Embryonic facial prominence (tissue), 1 donor: ENCODE data around the gene DTNB.
"Not testable (repeated sequence)": the region's sequence is repeated elsewhere in the genome, so short reads cannot be mapped to it uniquely, and the experiment has no call there.

ENCODE experiments used
- DNase-seq: peaks from one replicate; pipeline ENCODE4 v3.0.0-alpha.2; 2016; ENCODE audit errors: extremely low spot score

The DTNB gene

GRCh38 chr2:25590921-25591505 is 82.4 kb downstream of the DTNB start:
- DNase-seq: no peak

- DNase-seq: no peak
Measured at GRCh38 chr2:25589676-25590205, 83.6 kb downstream of the DTNB start.

- DNase-seq: no peak
Measured at GRCh38 chr2:25588576-25588975, 84.8 kb downstream of the DTNB start.

- DNase-seq: no peak
Measured at GRCh38 chr2:25587361-25587760, 86.0 kb downstream of the DTNB start.

- DNase-seq: no peak
Measured at GRCh38 chr2:25586726-25587144, 86.6 kb downstream of the DTNB start.

GRCh38 chr2:25585189-25585588 is 88.2 kb downstream of the DTNB start:
- no peak for DNase-seq

GRCh38 chr2:25582077-25582830 is 91.1 kb downstream of the DTNB start:
- DNase-seq: no peak

- no peak for DNase-seq
Measured at GRCh38 chr2:25576596-25576995, 96.8 kb downstream of the DTNB start.

- DNase-seq: no peak
Measured at GRCh38 chr2:25572638-25573037, 100.7 kb downstream of the DTNB start.

- no peak for DNase-seq
Measured at GRCh38 chr2:25570161-25570845, 103.1 kb downstream of the DTNB start.

GRCh38 chr2:25567406-25567805 is 106.0 kb downstream of the DTNB start:
- no peak for DNase-seq

GRCh38 chr2:25566694-25567093 is 106.7 kb downstream of the DTNB start:
- DNase-seq: no peak

- DNase-seq: no peak
Measured at GRCh38 chr2:25566094-25566493, 107.3 kb downstream of the DTNB start.

GRCh38 chr2:25561136-25561850 is 112.1 kb downstream of the DTNB start:
- DNase-seq: no peak

- no peak for DNase-seq
Measured at GRCh38 chr2:25559148-25559547, 114.2 kb downstream of the DTNB start.

- DNase-seq: peak; percentile 21
Measured at GRCh38 chr2:25558262-25558661, 115.1 kb downstream of the DTNB start.

GRCh38 chr2:25557179-25558036 is 116.0 kb downstream of the DTNB start:
- DNase-seq: no peak

- no peak for DNase-seq
Measured at GRCh38 chr2:25552318-25552717, 121.1 kb downstream of the DTNB start.

- no peak for DNase-seq
Measured at GRCh38 chr2:25551316-25551715, 122.1 kb downstream of the DTNB start.

GRCh38 chr2:25549571-25549970 is 123.8 kb downstream of the DTNB start:
- DNase-seq: not testable (repeated sequence)

GRCh38 chr2:25548601-25549000 is 124.8 kb downstream of the DTNB start:
- DNase-seq: no peak
